Breast epithelium (tissue), 3 donors: ENCODE results near the gene CFD.

Experiments
- CTCF ChIP-seq, 3 donors: fragments of 450-650 bp; IDR thresholded peaks; one replicate each; pipeline ENCODE4 v1.5.1; 2016 to 2017; ENCODE audit warnings: antibody characterized with exemption in 3 of 3, mild to moderate bottlenecking in 3 of 3, moderate library complexity in 3 of 3
- POLR2A ChIP-seq: fragments of 450-650 bp; IDR thresholded peaks from one replicate; pipeline ENCODE4 v1.6.1; 2016; ENCODE audit warnings: antibody characterized with exemption, mild to moderate bottlenecking, moderate library complexity
- POLR2AphosphoS5 ChIP-seq, 3 donors: sonication (generic); formaldehyde crosslinking; IDR thresholded peaks; one replicate each; pipeline ENCODE4 v1.6.1; 2017; ENCODE audit warnings: antibody characterized with exemption in 3 of 3

GRCh38 chr19:892894-893689 is 33.6 kb downstream of the CFD start, which contains the start of the genes MED16 and RNU6-9:
- TF ChIP-seq CTCF (IDR thresholded peaks at IDR 0.05) (peak in 1 of 3 donors; percentile 9), POLR2A (peak; percentile 30), POLR2AphosphoS5 (IDR thresholded peaks at IDR 0.05) (peak in 1 of 3 donors; percentile 82)
